ENCODE results near the gene PNPLA6. TPM values are rescaled to one million over a fixed set of nuclear protein-coding genes. Genes with fewer than 3 reads are reported as not detected.

Gene PNPLA6
- total RNA-seq, 2 experiments from 2014 or later, result 117 to 126 TPM

GRCh38 chr19:7520131-7521051, 15.1 kb upstream of the PNPLA6 start:
- Mint-ChIP-seq H3K4me1 (peaks cover 19% of the 10 kb centered on the region), H3K4me3 (no peak overlapping the region), H3K9me3 (no peaks in the 10 kb centered on the region), H3K36me3 (ENCODE audit: low read depth) (no peaks in the 10 kb centered on the region), H3K27ac (no peak overlapping the region), H3K27me3 (peaks cover 14% of the 10 kb centered on the region)
- POLR2A ChIA-PET, result no interaction called here
- CTCF ChIA-PET, result interaction anchor here (0.6 to 1.1 kb wide), 3 partner anchors 8 to 160 kb away, joined by 3 read pairs; partner anchors contain the start of gene TRAPPC5
- DNase-seq, result no peak

- Mint-ChIP-seq H3K9me3 (no peaks in the 10 kb centered on the region), H3K4me1 (peaks cover 16% of the 10 kb centered on the region), H3K27ac (peak overlapping the region; percentile 83), H3K27me3 (peaks cover 9% of the 10 kb centered on the region), H3K36me3 (ENCODE audit: low read depth) (peaks cover 2% of the 10 kb centered on the region), H3K4me3 (peak overlapping the region; percentile 70)
- POLR2A ChIA-PET, result interaction anchor here (1.4 kb wide), 1 partner anchor 13 kb away, joined by 3 read pairs; no protein-coding TSS in a partner anchor
- CTCF ChIA-PET, result interaction anchor here (0.6 to 2.3 kb wide), 8 partner anchors 9 to 419 kb away, joined by 3 to 9 read pairs (median 3); partner anchors contain the start of gene PNPLA6
- DNase-seq, result no peak
Measured at GRCh38 chr19:7521551-7522071, 13.9 kb upstream of the PNPLA6 start.

- CTCF ChIA-PET, result interaction anchor here (0.8 to 2.3 kb wide), 7 partner anchors 12 to 37 kb away, joined by 3 to 9 read pairs (median 3); partner anchors contain the start of gene PNPLA6
- H3K4me3 Mint-ChIP-seq, result peak within 1 kb of the TSS; percentile 70
- H3K9me3 Mint-ChIP-seq, result no peaks in the 10 kb centered on the region
- POLR2A ChIA-PET, result interaction anchor here (0.6 to 1.4 kb wide), 2 partner anchors 12 to 524 kb away, joined by 3 to 4 read pairs; no protein-coding TSS in a partner anchor
- peak within 1 kb of the TSS; percentile 83 for H3K27ac Mint-ChIP-seq
- peak; percentile 99 for DNase-seq
- peaks cover 13% of the 10 kb centered on the region for H3K4me1 Mint-ChIP-seq
- H3K36me3 Mint-ChIP-seq (ENCODE audit: low read depth), result peaks cover 4% of the 10 kb centered on the region
- peaks cover 3% of the 10 kb centered on the region for H3K27me3 Mint-ChIP-seq
Measured at GRCh38 chr19:7522072-7522922, 13.2 kb upstream of the PNPLA6 start, which contains the start of gene MCOLN1. MCOLN1 (plus strand) TSS chr19:7522624; CDS start chr19:7522751, 127 bp downstream.

GRCh38 chr19:7522923-7523667, 12.4 kb upstream of the PNPLA6 start:
- Mint-ChIP-seq H3K36me3 (ENCODE audit: low read depth) (peaks cover 6% of the 10 kb centered on the region), H3K27ac (peak overlapping the region; percentile 31), H3K4me1 (peaks cover 13% of the 10 kb centered on the region), H3K9me3 (no peaks in the 10 kb centered on the region), H3K27me3 (no peaks in the 10 kb centered on the region), H3K4me3 (peak overlapping the region; percentile 68)
- ChIA-PET POLR2A (interaction anchor here (0.6 to 1.4 kb wide), 3 partner anchors 12 to 523 kb away, joined by 3 to 6 read pairs (median 4); no protein-coding TSS in a partner anchor), CTCF (interaction anchor here (0.8 to 2.3 kb wide), 7 partner anchors 11 to 158 kb away, joined by 3 to 9 read pairs (median 3); partner anchors contain the start of gene PNPLA6)
- DNase-seq, result no peak

GRCh38 chr19:7524523-7524922, 11.0 kb upstream of the PNPLA6 start:
- H3K27me3 Mint-ChIP-seq, result no peaks in the 10 kb centered on the region
- no peak overlapping the region for H3K27ac Mint-ChIP-seq
- no peak for DNase-seq
- CTCF ChIA-PET, result no interaction called here
- H3K36me3 Mint-ChIP-seq (ENCODE audit: low read depth), result peaks cover 6% of the 10 kb centered on the region
- H3K4me3 Mint-ChIP-seq, result no peak overlapping the region
- H3K9me3 Mint-ChIP-seq, result no peaks in the 10 kb centered on the region
- peaks cover 13% of the 10 kb centered on the region for H3K4me1 Mint-ChIP-seq
- POLR2A ChIA-PET, result no interaction called here

- ChIA-PET CTCF (no interaction called here), POLR2A (no interaction called here)
- no peaks in the 10 kb centered on the region for H3K27me3 Mint-ChIP-seq
- H3K9me3 Mint-ChIP-seq, result no peaks in the 10 kb centered on the region
- no peak for DNase-seq
- H3K4me1 Mint-ChIP-seq, result peaks cover 13% of the 10 kb centered on the region
- H3K36me3 Mint-ChIP-seq (ENCODE audit: low read depth), result peaks cover 6% of the 10 kb centered on the region
- no peak overlapping the region for H3K4me3 Mint-ChIP-seq
- no peak overlapping the region for H3K27ac Mint-ChIP-seq
Measured at GRCh38 chr19:7524992-7525739, 10.4 kb upstream of the PNPLA6 start.

GRCh38 chr19:7526059-7526929, 9.2 kb upstream of the PNPLA6 start:
- Mint-ChIP-seq H3K4me3 (no peak overlapping the region), H3K4me1 (peaks cover 13% of the 10 kb centered on the region), H3K27ac (no peak overlapping the region), H3K9me3 (no peaks in the 10 kb centered on the region), H3K36me3 (ENCODE audit: low read depth) (peaks cover 6% of the 10 kb centered on the region), H3K27me3 (no peaks in the 10 kb centered on the region)
- ChIA-PET POLR2A (no interaction called here), CTCF (no interaction called here)
- no peak for DNase-seq

GRCh38 chr19:7527516-7528191, 7.9 kb upstream of the PNPLA6 start:
- H3K9me3 Mint-ChIP-seq, result no peaks in the 10 kb centered on the region
- POLR2A ChIA-PET, result no interaction called here
- CTCF ChIA-PET, result no interaction called here
- H3K36me3 Mint-ChIP-seq (ENCODE audit: low read depth), result peaks cover 8% of the 10 kb centered on the region
- no peak overlapping the region for H3K4me3 Mint-ChIP-seq
- H3K27me3 Mint-ChIP-seq, result no peaks in the 10 kb centered on the region
- no peak for DNase-seq
- no peak overlapping the region for H3K27ac Mint-ChIP-seq
- H3K4me1 Mint-ChIP-seq, result peaks cover 5% of the 10 kb centered on the region

- POLR2A ChIA-PET, result no interaction called here
- Mint-ChIP-seq H3K9me3 (no peaks in the 10 kb centered on the region), H3K27me3 (no peaks in the 10 kb centered on the region), H3K36me3 (ENCODE audit: low read depth) (peaks cover 8% of the 10 kb centered on the region), H3K4me1 (peaks cover 7% of the 10 kb centered on the region), H3K4me3 (no peak overlapping the region), H3K27ac (no peak overlapping the region)
- CTCF ChIA-PET, result no interaction called here
- no peak for DNase-seq
Measured at GRCh38 chr19:7528192-7528519, 7.4 kb upstream of the PNPLA6 start.

GRCh38 chr19:7528522-7529245, 6.8 kb upstream of the PNPLA6 start:
- CTCF ChIA-PET, result interaction anchor here (0.6 kb wide), 1 partner anchor 10 kb away, joined by 5 read pairs; no protein-coding TSS in a partner anchor
- Mint-ChIP-seq H3K27me3 (no peaks in the 10 kb centered on the region), H3K36me3 (ENCODE audit: low read depth) (peaks cover 8% of the 10 kb centered on the region), H3K4me3 (no peak overlapping the region), H3K27ac (no peak overlapping the region), H3K9me3 (no peaks in the 10 kb centered on the region), H3K4me1 (peaks cover 7% of the 10 kb centered on the region)
- DNase-seq, result no peak
- POLR2A ChIA-PET, result no interaction called here
